NOMO-1 treated with dmso at 0.1 percent for 144 hours (cell line): ENCODE results near the gene SEC22B.
"Not testable (repeated sequence)": the region's sequence is repeated elsewhere in the genome, so short reads cannot be mapped to it uniquely, and the experiment has no call there.

ENCODE experiments used
- DNase-seq: peaks from one replicate; lab custom pipeline; 2025; ENCODE audit not compliant: unreplicated experiment; lab: John Stamatoyannopoulos, UW

SEC22B gene

GRCh38 chr1:120176092-120176855 is at the start of gene SEC22B:
TSS of gene SEC22B (minus strand) at chr1:120176520. CDS start at chr1:120176381, 139 bp downstream.
- peak; percentile 88 for DNase-seq

- not testable (repeated sequence) for DNase-seq
These were observed 41.6 kb upstream of the SEC22B start for GRCh38 chr1:120217933-120218332.

GRCh38 chr1:120217175-120217929 is 41.0 kb upstream of the SEC22B start:
- not testable (repeated sequence) for DNase-seq

DNA sequence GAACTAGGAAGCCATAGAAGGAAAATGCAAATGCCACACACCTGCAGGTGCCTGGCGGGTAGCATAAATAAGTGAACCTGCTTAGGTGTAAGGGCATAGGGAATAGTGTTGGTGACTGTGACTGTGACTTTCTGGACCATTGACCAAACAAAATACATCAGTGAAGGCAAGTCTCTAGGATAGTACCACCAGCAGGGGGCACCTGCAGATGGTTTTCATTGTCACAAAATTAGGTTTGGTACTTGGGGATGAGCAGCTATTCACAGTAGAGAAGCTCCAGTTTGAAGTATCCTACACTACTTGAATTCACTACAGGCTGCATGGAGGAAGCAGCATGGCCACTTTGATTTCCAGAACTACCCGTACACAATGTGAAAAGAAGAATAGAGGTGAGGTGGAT is 37.3 kb upstream of the SEC22B start:
- not testable (repeated sequence) for DNase-seq

- not testable (repeated sequence) for DNase-seq
These were observed 34.4 kb upstream of the SEC22B start for GRCh38 chr1:120210754-120211153.

DNA sequence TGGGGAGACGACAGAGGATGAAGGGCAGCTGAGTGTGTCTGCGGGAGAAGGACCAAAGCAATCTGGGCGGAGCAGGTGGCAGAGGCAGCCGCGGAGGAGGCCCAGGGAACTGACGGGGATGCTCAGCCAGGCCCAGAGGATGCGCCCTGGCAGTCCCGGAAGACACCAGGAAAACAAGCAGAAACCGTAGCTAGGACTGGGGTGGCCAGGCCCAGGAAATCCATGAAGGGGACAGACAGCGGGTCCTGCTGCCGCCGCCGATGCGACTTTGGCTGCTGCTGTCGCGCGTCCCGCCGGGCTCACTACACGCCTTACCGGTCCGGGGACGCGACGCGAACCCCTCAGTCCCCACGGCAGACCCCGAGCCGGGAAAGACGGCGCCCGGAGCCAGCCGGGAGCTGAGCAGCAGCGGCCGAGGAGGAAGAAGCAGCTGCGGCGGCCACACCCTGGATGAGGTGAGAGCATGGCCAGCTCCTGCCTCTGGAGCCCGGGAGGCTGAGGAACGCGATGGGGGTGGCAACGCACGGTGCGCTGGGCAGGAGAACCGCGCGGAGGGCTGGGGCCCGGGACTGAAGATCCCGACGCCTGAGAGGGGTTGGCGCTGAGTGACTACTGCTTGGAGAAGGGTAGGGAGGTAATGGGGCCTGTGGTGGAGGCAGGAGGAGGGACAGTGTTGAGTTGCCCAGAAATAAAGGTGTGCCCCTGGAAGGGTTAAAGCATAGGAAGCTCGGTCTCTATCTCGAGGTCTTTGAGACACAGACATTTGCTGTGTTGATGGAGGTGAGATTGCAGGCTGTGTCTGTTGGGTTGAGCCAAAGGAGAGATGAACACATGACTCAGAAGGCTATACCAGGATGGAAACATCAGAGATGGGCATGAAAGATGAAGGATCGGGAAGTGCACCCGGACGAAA is 20.8 kb upstream of the SEC22B start:
- DNase-seq: not testable (repeated sequence)

- DNase-seq: not testable (repeated sequence)
These were observed 12.3 kb upstream of the SEC22B start for GRCh38 chr1:120188626-120189025.

DNA sequence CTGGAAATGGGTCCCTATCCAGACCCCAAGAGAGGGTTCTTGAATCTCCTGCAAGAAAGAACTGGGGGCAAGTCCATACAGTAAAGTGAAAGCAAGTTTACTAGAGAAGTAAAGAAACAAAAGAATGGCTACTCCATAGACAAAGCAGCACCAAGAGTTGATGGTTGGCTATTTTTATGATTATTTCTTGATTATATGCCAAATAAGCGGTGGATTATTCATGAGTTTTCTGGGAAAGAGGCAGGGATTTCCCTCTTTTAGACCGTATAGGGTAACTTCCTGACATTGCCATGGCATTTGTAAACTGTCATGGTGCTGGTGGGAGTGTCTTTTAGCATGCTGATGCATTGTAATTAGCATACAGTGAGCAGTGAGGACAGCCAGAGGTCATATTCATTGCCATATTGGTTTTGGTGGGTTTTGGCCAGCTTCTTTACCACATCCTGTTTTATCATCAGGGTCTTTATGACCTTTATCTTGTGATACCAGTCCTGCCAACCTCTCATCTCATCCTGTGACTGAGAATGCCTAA is 5.9 kb upstream of the SEC22B start:
- not testable (repeated sequence) for DNase-seq

GRCh38 chr1:120179811-120180690 is 3.7 kb upstream of the SEC22B start:
- DNase-seq: not testable (repeated sequence)

DNA sequence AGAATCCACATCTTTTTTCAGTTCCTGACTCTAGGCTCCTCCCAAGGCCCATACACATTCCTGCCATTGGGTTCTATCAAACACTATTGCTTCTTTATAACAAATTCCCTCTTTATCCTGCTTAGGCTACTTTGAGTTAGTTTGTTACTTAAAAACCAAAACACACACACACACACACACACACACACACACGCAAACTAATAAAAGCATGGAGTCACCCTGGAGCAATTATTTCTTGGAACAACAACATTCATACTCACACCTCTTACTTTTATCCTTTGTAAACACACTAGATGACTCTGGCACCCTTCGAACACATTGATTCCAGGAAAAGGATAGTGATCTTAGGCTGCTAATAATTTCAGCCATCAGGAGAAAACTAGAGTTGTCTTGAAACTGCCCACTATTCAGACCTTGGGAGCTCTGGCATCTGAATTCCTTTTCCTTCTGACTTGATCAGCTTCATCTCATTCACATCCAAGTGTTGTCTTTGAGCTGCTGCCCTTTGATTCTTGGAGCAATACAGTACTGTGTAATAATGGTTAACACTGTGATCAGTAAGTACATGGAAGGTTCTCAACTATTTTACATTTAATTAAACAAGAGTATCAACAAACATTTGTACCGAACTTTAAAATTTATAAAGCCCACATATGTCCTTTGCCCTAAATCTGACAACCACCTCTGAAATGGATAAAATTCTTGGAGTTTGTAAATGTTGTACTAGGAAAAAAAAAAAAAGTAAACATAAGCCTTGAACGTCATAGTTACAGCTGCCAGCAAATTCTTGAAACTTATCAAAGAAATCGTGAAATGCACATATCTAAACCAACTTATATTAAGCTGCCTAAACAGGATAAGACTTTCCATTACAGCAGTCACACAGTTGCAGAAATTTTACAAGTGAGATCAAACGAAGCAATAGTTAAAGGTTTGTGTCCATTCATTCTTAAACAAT is 2.8 kb upstream of the SEC22B start:
- DNase-seq: no peak

DNA sequence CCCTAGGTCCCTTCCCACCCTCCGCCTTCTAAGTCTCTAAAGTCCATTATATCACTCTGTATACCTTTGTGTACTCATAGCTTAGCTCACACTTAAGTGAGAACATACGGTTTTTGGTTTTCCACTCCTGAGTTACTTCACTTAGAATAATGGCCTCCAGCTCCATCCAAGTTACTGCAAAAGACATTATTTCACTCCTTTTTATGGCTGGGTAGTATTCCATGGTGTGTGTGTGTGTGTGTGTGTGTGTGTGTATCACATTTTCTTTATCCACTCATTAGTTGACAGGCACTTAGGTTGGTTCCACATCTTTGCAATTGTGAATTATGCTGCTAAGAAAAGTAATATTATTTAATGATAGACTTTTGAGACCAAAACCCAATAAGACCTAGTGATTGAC is 1.7 kb upstream of the SEC22B start:
- DNase-seq: not testable (repeated sequence)

DNA sequence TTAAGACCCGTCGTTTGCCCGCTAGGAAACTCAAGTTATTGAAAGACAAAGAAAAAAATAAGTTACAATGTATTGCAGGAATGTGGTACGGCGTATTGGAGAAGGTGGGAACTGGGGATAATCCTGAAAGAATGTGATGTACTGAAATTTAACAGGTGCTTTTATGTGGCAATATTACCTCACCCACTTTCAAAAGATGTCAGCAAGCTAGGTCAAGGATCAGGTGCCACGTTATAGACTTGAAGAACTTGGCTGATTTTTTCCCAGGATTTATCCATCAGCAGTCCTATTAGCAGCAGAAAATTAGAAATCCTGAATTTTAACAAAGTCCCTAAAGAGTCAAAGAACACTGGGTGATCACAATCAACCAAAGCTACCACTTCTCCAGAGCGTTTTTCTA is 632 bp downstream of the SEC22B start:
- DNase-seq: not testable (repeated sequence)

DNA sequence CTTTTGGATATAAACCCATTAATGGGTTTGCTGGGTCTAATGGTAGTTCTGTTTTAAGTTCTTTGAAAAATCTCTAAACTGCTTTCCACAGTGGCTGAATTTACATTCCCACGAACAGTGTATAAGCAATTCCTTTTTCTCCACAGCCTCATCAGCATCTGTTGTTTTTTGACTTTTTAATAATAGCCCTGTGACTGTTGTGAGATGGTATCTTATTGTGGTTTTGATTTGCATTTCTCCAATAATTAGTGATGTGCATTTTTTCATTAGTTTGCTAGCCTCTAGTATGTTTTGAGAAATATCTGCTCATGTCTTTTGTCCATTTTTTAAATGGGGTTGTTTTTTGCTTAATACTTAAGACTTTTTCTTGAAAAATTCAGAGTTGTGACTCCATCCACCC is 11.6 kb downstream of the SEC22B start:
- not testable (repeated sequence) for DNase-seq

DNA sequence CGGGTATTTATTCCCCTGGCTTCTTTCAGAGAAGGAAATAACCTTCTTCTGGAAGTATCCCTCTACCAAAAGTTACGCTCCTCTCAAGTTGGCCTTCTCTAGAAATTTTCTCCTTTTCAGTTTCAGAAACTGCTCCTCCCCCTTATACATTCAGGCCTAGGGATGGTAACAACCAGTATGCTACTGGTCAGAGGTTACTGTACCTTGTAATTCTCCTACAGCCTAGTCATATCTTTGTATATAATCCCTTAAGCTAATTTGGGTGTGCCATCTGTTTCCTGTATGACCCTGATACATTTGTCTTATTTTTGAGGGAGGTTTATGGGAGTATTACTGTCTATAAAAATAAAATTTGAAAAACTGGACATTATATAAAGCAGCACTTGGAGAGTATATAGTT is 14.3 kb downstream of the SEC22B start:
- DNase-seq: not testable (repeated sequence)

GRCh38 chr1:120158495-120158894 is 17.8 kb downstream of the SEC22B start:
- not testable (repeated sequence) for DNase-seq

DNA sequence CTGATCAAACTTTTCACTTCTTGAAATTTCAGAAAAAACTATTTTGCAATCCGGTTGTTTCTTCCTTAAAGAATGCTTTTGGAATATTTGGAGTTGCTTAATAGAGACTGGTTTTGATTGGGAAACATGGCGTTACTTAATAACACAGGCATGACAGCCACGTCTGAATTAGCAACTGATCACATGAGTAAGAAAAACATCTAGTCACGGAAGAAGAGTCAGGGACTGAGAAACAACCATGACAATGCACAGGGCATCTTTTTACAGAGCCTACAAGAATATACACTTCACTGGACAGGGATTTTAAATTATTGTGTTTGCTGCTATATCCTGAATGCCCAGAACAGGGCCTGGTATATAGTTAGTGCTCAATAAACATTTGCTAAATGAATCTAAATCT is 18.2 kb downstream of the SEC22B start:
- not testable (repeated sequence) for DNase-seq

DNA sequence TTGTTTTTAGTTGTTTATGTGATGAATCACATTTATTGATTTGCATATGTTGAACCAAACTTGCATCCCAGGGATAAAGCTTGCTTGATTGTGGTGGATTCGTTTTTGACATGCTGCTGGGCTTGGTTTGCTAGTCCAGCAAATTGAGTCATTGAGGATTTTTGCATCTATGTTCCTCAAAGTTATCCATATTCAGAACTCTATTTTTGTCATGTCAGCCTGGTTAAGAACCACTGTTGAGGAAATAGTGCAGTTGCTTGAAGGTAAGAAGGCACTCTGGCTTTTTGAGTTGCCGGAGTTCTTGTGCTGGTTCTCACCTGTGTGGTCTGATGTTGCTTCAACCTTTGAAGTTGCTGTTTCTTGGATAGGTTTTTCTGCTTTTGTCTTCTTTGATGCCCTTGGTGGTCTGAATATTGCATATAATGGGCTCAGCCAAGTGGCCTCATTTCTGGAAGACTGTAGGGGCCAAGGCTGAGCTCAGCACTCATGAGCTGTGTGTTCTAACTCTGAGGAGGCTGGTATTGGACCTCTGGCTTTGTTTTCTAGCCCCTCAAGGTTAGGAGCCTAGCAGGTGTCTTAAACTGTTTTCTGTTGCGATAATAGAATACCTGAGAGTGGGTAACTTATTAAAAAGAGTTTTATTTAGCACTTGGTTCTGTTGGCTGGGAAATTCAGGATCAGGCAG is 26.0 kb downstream of the SEC22B start:
- DNase-seq: not testable (repeated sequence)

DNA sequence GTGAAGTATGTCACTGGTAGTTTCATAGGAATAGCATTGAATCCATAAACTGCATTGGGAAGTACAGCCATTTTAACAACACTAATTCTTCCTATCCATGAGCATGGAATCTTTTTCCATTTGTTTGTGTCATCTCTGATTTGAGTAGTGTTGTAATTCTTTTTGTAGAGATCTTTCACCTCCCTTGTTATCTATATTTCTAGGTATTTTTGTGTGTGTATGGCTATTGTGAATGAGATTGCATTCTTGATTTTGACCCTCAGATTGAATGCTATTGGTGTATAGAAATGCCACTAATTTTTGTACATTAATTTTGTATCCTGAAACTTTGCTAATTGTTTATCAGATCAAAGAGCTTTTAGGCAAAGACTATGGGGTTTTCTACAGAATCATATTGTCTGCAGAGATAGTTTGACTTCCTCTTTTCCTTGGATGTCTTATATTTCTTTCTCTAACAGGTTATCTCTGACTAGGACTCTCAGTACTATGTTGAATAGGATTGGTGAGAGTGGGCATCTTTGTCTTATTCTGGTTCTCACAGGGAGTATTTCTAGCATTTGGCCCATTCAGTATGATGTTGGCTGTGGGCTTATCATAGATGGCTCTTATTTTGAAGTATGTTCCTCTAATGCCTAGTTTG is 26.8 kb downstream of the SEC22B start:
- DNase-seq: not testable (repeated sequence)
